SK-N-SH (cell line): ENCODE results near the gene ABCB9.

Source experiments
- CTCF ChIP-seq: fragments of 200-600 bp; sonication (generic); IDR thresholded peaks from 2 replicates; pipeline ENCODE4 v1.6.1; 2017; ENCODE audit warnings: antibody characterized with exemption, mild to moderate bottlenecking, moderate library complexity
- EZH2phosphoT487 ChIP-seq: fragments of 200-600 bp; sonication (generic); IDR thresholded peaks from 2 replicates; pipeline ENCODE4 v1.6.1; 2017; ENCODE audit warnings: low read depth, mixed run types, mild to moderate bottlenecking, antibody characterized with exemption, moderate library complexity, borderline replicate concordance
- FOXJ3 ChIP-seq: sonication (generic); formaldehyde crosslinking; IDR thresholded peaks from 2 replicates; pipeline ENCODE4 v1.5.1; 2020; ENCODE audit warnings: mild to moderate bottlenecking, missing genetic modification reagents
- GATA2 ChIP-seq: sonication (generic); formaldehyde crosslinking; IDR thresholded peaks from 2 replicates; pipeline ENCODE4 v1.5.0; 2020; ENCODE audit warnings: mild to moderate bottlenecking, missing genetic modification reagents
- MXI1 ChIP-seq: IDR thresholded peaks from 2 replicates; pipeline ENCODE4 v1.6.1; 2012; ENCODE audit warnings: mild to moderate bottlenecking, low read depth, low read length, improper control_type of control experiment
- RCOR1 ChIP-seq: fragments of 150-350 bp; IDR thresholded peaks from 2 replicates; pipeline ENCODE4 v1.6.1; 2017; ENCODE audit warnings: antibody characterized with exemption, low read length
- TAF1 ChIP-seq: IDR thresholded peaks from 2 replicates; pipeline ENCODE4 v1.6.1; 2012; ENCODE audit warnings: low read depth, mild to moderate bottlenecking, low read length, moderate library complexity, borderline replicate concordance
- YY1 ChIP-seq: IDR thresholded peaks from 2 replicates; pipeline ENCODE4 v1.4.0; 2012; ENCODE audit warnings: low read depth, mild to moderate bottlenecking
- ZBTB33 ChIP-seq: IDR thresholded peaks from 2 replicates; pipeline ENCODE4 v1.4.0; 2012; ENCODE audit warnings: low read depth, borderline replicate concordance

GRCh38 chr12:123003257-123003656, 37.0 kb upstream of the ABCB9 start:
- no peak for TF ChIP-seq MXI1
- no peak for TF ChIP-seq CTCF
- TF ChIP-seq FOXJ3 (CRISPR knock-in tag), result no peak
- no peak for TF ChIP-seq YY1
- TF ChIP-seq ZBTB33, result no peak
- TF ChIP-seq RCOR1, result no peak
- TF ChIP-seq EZH2phosphoT487, result no peak
- TF ChIP-seq GATA2 (CRISPR knock-in tag), result no peak
- no peak for TF ChIP-seq TAF1
